Neural cell (in vitro differentiated cells): ENCODE results near the gene ATP23. TPM values are rescaled to one million over a fixed set of nuclear protein-coding genes. Genes with fewer than 3 reads are reported as not detected.

Experiments used
- H2AFZ ChIP-seq: fragments of 200-600, 300-800 bp; sonication (generic), shearing (Covaris generic); 2 replicates; pipeline ENCODE4 v1.6.0; 2014; ENCODE audit warnings: low read depth, mild to moderate bottlenecking, antibody characterized with exemption, low read length, moderate library complexity
- H3F3A ChIP-seq: fragments of 200-600 bp; shearing (Covaris generic); 2 replicates; pipeline ENCODE4 v1.6.1; 2016; ENCODE audit warnings: mild to moderate bottlenecking, moderate library complexity, mixed read lengths, antibody characterized with exemption, low read length; ENCODE audit not compliant: insufficient read depth, poor library complexity, severe bottlenecking
- H3K27ac ChIP-seq: fragments of 200-600, 300-800 bp; sonication (generic), shearing (Covaris generic); 2 replicates; pipeline ENCODE4 v1.5.1; 2014; ENCODE audit warnings: mild to moderate bottlenecking, low read length, moderate library complexity
- H3K27me3 ChIP-seq: fragments of 300-800, 200-600 bp; sonication (generic), shearing (Covaris generic); 2 replicates; pipeline ENCODE4 v1.6.0; 2014; ENCODE audit warnings: mild to moderate bottlenecking, low read depth, low read length, moderate library complexity; ENCODE audit not compliant: insufficient read depth
- H3K36me3 ChIP-seq: fragments of 300-800, 200-600 bp; sonication (generic), shearing (Covaris generic); 2 replicates; pipeline ENCODE4 v1.5.1; 2014; ENCODE audit warnings: mild to moderate bottlenecking, antibody characterized with exemption, low read length, moderate library complexity; ENCODE audit not compliant: insufficient read depth
- H3K4me2 ChIP-seq: fragments of 300-800, 200-600 bp; sonication (generic), shearing (Covaris generic); 2 replicates; pipeline ENCODE4 v1.6.0; 2014; ENCODE audit warnings: mild to moderate bottlenecking, low read length
- H3K4me3 ChIP-seq: fragments of 300-800, 200-600 bp; sonication (generic), shearing (Covaris generic); 2 replicates; pipeline ENCODE4 v1.5.1; 2014; ENCODE audit warnings: mild to moderate bottlenecking, low read length, moderate library complexity
- H3K79me2 ChIP-seq: fragments of 200-600 bp; shearing (Covaris generic); replicated peaks from 2 replicates; pipeline ENCODE4 v1.6.0; 2014; ENCODE audit warnings: mild to moderate bottlenecking, low read length, moderate library complexity; ENCODE audit not compliant: insufficient read depth
- H3K9ac ChIP-seq: fragments of 300-800, 200-600 bp; sonication (generic), shearing (Covaris generic); 2 replicates; pipeline ENCODE4 v1.6.1; 2016; ENCODE audit warnings: mild to moderate bottlenecking, low read length, mixed read lengths
- H3K9me2 ChIP-seq: fragments of 200-600 bp; shearing (Covaris generic); 2 replicates; pipeline ENCODE4 v1.6.1; 2016; ENCODE audit warnings: mild to moderate bottlenecking, low read length, mixed read lengths; ENCODE audit not compliant: insufficient read depth
- H3K9me3 ChIP-seq: fragments of 200-600, 300-800 bp; sonication (generic), shearing (Covaris generic); 2 replicates; pipeline ENCODE4 v1.6.1; 2016; ENCODE audit warnings: mild to moderate bottlenecking, mixed run types, low read length, moderate library complexity, mixed read lengths
- H4K20me1 ChIP-seq: fragments of 200-600 bp; shearing (Covaris generic); 2 replicates; pipeline ENCODE4 v1.6.1; 2016; ENCODE audit warnings: mild to moderate bottlenecking, mixed run types; ENCODE audit not compliant: insufficient read depth
- EP300 ChIP-seq: fragments of 450-650 bp; conservative IDR thresholded peaks from 2 replicates; pipeline ENCODE4 v1.6.1; 2014; ENCODE audit warnings: antibody characterized with exemption, mild to moderate bottlenecking, moderate library complexity; ENCODE audit not compliant: poor library complexity, severe bottlenecking
- EZH2 ChIP-seq: fragments of 200-600, 300-800 bp; shearing (Covaris generic), sonication (generic); IDR thresholded peaks from 2 replicates; pipeline ENCODE4 v1.6.1; 2014; ENCODE audit warnings: antibody characterized with exemption, low read length, borderline replicate concordance, mild to moderate bottlenecking; ENCODE audit not compliant: insufficient read depth, poor library complexity, severe bottlenecking
- MXI1 ChIP-seq: fragments of 450-650 bp; conservative IDR thresholded peaks from 2 replicates; pipeline ENCODE4 v1.6.1; 2014; ENCODE audit warnings: antibody characterized with exemption, mild to moderate bottlenecking; ENCODE audit not compliant: poor library complexity, severe bottlenecking
- POLR2AphosphoS5 ChIP-seq: IDR thresholded peaks from 2 replicates; pipeline ENCODE4 v1.6.1; 2012
- RAD21 ChIP-seq: fragments of 450-650 bp; conservative IDR thresholded peaks from 2 replicates; pipeline ENCODE4 v1.6.1; 2014; ENCODE audit warnings: antibody characterized with exemption, mild to moderate bottlenecking, moderate library complexity
- SMC3 ChIP-seq: fragments of 450-650 bp; conservative IDR thresholded peaks from 2 replicates; pipeline ENCODE4 v1.6.1; 2014; ENCODE audit warnings: antibody characterized with exemption, mild to moderate bottlenecking, moderate library complexity; ENCODE audit not compliant: poor library complexity
- TAF1 ChIP-seq: IDR thresholded peaks from 2 replicates; pipeline ENCODE4 v1.6.1; 2012; ENCODE audit warnings: low read depth
- polyA plus RNA-seq: library from polyadenylated mRNA; depleted of rRNA; stranded (reverse); fragments of >200 nt; gene quantifications from 2 replicates; pipeline ENCODE4 v1.2.3, GENCODE V29; 2014
- TF ChIP-seq, protein P1 (sequence below): fragments of 450-650 bp; IDR thresholded peaks from 2 replicates; pipeline ENCODE4 v1.5.1; 2014; ENCODE audit warnings: antibody characterized with exemption, mild to moderate bottlenecking, moderate library complexity; ENCODE audit not compliant: poor library complexity, severe bottlenecking
- TF ChIP-seq, protein P2 (sequence below): IDR thresholded peaks from 2 replicates; pipeline ENCODE4 v1.6.1; 2012; ENCODE audit warnings: borderline replicate concordance

ATP23 gene
- polyA plus RNA-seq, 1 donor from 2014 or later: 5.7 TPM

DNA sequence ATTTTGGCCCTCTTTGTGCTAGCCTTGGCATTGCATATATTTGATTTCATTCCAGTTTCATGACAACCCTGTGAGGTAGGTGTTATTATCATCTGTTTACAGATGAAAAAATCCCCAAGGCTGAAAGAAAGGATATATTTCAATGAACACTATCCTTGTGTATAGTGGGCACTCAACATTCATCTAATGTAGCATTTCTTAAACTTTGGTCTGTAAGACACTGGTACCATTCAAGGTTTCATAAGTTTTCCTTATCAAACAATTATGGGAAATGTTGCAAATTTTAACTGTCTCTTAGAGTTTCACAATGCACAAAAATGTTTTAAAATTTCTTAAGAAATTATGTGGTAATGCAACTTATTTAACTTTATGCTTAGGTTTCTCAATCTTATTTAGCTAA, 44.3 kb downstream of the ATP23 start:
- no peaks in the 10 kb centered on the region for H3F3A ChIP-seq
- no peak overlapping the region for H3K4me2 ChIP-seq
- H3K36me3 ChIP-seq: no peaks in the 10 kb centered on the region
- H3K9ac ChIP-seq: no peak overlapping the region
- no peak overlapping the region for H2AFZ ChIP-seq
- H3K9me2 ChIP-seq: no peaks in the 10 kb centered on the region
- no peaks in the 10 kb centered on the region for H3K79me2 ChIP-seq
- H3K9me3 ChIP-seq: no peaks in the 10 kb centered on the region
- TF ChIP-seq, protein P1, sequence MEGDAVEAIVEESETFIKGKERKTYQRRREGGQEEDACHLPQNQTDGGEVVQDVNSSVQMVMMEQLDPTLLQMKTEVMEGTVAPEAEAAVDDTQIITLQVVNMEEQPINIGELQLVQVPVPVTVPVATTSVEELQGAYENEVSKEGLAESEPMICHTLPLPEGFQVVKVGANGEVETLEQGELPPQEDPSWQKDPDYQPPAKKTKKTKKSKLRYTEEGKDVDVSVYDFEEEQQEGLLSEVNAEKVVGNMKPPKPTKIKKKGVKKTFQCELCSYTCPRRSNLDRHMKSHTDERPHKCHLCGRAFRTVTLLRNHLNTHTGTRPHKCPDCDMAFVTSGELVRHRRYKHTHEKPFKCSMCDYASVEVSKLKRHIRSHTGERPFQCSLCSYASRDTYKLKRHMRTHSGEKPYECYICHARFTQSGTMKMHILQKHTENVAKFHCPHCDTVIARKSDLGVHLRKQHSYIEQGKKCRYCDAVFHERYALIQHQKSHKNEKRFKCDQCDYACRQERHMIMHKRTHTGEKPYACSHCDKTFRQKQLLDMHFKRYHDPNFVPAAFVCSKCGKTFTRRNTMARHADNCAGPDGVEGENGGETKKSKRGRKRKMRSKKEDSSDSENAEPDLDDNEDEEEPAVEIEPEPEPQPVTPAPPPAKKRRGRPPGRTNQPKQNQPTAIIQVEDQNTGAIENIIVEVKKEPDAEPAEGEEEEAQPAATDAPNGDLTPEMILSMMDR: no peak
- TF ChIP-seq MXI1 (no peak), EZH2 (no peak), RAD21 (no peak)
- H4K20me1 ChIP-seq: no peaks in the 10 kb centered on the region
- no peak overlapping the region for H3K27ac ChIP-seq
- no peak overlapping the region for H3K4me3 ChIP-seq
- H3K27me3 ChIP-seq: no peaks in the 10 kb centered on the region

DNA sequence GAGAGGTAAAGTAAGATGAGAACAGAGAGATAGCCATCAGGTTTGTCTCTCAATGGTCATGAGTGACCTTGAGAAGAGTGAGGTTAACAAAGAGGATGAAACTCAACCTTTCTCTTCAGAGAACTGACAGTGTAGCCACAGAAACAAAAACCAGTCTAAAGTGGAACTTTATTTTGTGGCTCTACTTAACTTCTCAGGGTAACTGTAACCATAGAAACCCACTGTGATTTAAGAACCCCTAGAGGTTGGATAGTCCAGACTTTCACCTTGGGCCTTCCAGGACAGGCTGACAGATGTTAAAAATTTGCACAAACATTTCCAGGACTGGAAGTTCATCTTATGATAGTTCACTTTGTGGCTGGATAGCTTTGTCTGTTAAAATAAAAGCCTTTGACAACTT, 48.5 kb downstream of the ATP23 start:
- TF ChIP-seq, protein P1: no peak
- no peak for TF ChIP-seq SMC3
- no peak for TF ChIP-seq MXI1
- no peak for TF ChIP-seq POLR2AphosphoS5
- TF ChIP-seq EP300: no peak
- no peak for TF ChIP-seq EZH2
- TF ChIP-seq, protein P2, sequence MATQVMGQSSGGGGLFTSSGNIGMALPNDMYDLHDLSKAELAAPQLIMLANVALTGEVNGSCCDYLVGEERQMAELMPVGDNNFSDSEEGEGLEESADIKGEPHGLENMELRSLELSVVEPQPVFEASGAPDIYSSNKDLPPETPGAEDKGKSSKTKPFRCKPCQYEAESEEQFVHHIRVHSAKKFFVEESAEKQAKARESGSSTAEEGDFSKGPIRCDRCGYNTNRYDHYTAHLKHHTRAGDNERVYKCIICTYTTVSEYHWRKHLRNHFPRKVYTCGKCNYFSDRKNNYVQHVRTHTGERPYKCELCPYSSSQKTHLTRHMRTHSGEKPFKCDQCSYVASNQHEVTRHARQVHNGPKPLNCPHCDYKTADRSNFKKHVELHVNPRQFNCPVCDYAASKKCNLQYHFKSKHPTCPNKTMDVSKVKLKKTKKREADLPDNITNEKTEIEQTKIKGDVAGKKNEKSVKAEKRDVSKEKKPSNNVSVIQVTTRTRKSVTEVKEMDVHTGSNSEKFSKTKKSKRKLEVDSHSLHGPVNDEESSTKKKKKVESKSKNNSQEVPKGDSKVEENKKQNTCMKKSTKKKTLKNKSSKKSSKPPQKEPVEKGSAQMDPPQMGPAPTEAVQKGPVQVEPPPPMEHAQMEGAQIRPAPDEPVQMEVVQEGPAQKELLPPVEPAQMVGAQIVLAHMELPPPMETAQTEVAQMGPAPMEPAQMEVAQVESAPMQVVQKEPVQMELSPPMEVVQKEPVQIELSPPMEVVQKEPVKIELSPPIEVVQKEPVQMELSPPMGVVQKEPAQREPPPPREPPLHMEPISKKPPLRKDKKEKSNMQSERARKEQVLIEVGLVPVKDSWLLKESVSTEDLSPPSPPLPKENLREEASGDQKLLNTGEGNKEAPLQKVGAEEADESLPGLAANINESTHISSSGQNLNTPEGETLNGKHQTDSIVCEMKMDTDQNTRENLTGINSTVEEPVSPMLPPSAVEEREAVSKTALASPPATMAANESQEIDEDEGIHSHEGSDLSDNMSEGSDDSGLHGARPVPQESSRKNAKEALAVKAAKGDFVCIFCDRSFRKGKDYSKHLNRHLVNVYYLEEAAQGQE: no peak
- TF ChIP-seq TAF1: no peak
- no peak for TF ChIP-seq RAD21
- H3K27me3 ChIP-seq: no peaks in the 10 kb centered on the region
- H3K9ac ChIP-seq: no peak overlapping the region
- no peaks in the 10 kb centered on the region for H3K79me2 ChIP-seq
- H3K4me3 ChIP-seq: no peak overlapping the region
- H3K27ac ChIP-seq: no peak overlapping the region
- no peak overlapping the region for H3K4me2 ChIP-seq
- H2AFZ ChIP-seq: no peak overlapping the region
- no peaks in the 10 kb centered on the region for H4K20me1 ChIP-seq
- H3F3A ChIP-seq: no peaks in the 10 kb centered on the region
- H3K9me2 ChIP-seq: no peaks in the 10 kb centered on the region
- no peaks in the 10 kb centered on the region for H3K36me3 ChIP-seq
- no peaks in the 10 kb centered on the region for H3K9me3 ChIP-seq
